IPS-15b (cell line): ENCODE data around the gene SRCIN1.

ENCODE experiments used
- H3K27me3 ChIP-seq: one replicate; pipeline ENCODE4 v1.6.1; 2013; ENCODE audit warnings: low read length; ENCODE audit not compliant: control insufficient read depth, insufficient read depth
- H3K36me3 ChIP-seq: one replicate; pipeline ENCODE4 v1.6.1; 2013; ENCODE audit warnings: low read length; ENCODE audit not compliant: control insufficient read depth, insufficient read depth
- H3K4me1 ChIP-seq: one replicate; pipeline ENCODE4 v1.6.1; 2013; ENCODE audit warnings: mild to moderate bottlenecking, low read length; ENCODE audit not compliant: control insufficient read depth, insufficient read depth
- H3K4me3 ChIP-seq: one replicate; pipeline ENCODE4 v1.5.1; 2013; ENCODE audit warnings: low read depth, low read length
- H3K9ac ChIP-seq: one replicate; pipeline ENCODE4 v1.6.1; 2013; ENCODE audit warnings: low read depth, mild to moderate bottlenecking, low read length
- H3K9me3 ChIP-seq: one replicate; pipeline ENCODE4 v1.6.1; 2013; ENCODE audit warnings: mild to moderate bottlenecking, low read length; ENCODE audit not compliant: control insufficient read depth, insufficient read depth

SRCIN1 gene

DNA sequence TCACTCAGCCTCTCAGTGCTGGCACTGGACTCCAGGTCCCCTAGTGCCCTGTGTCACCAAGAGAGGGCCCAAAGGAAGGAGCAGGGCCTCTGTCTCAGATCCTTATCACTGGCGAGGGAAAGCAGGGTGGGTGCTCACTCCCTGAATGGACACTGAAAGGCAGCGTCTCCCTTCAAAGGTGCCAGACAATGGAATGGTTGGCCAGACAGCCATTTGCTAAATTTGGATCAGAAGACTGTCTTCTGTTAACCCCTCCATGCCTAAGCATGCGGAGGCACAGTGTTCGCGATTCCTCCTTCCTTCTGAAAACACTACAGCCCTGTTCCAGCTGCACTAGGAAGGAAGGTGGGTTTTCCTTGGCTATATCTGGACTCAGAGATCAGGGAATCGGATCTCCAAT lies 48.4 kb downstream of the SRCIN1 start:
- peaks cover 14% of the 10 kb centered on the region for H3K4me1 ChIP-seq
- no peak overlapping the region for H3K9ac ChIP-seq
- H3K27me3 ChIP-seq: peaks cover 57% of the 10 kb centered on the region
- peak overlapping the region; percentile 85 for H3K4me3 ChIP-seq
- H3K36me3 ChIP-seq: no peaks in the 10 kb centered on the region
- H3K9me3 ChIP-seq: no peaks in the 10 kb centered on the region

DNA sequence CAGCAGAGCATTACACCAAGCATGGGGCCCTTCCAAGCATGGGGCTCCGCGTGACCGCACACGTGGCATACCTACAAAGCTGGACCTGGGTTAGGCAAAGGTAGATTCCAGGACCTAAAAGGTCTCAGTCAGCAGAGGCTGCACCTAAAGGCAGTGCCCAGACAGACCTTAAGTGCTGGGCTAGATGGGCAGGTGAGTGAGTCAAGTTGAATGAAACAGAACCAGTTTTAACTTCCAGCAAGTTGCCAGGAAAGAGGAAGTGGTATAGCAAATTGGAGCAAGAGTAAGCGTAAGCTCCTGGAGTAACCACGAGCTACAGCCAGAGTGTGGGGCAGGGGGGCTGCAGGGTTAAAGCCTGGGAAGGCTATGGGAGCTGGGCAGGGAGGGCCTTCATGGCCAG lies 49.5 kb downstream of the SRCIN1 start:
- Histone ChIP-seq H3K9ac (no peak overlapping the region), H3K9me3 (no peaks in the 10 kb centered on the region), H3K27me3 (peaks cover 45% of the 10 kb centered on the region), H3K4me1 (peaks cover 14% of the 10 kb centered on the region), H3K36me3 (no peaks in the 10 kb centered on the region), H3K4me3 (no peak overlapping the region)

DNA sequence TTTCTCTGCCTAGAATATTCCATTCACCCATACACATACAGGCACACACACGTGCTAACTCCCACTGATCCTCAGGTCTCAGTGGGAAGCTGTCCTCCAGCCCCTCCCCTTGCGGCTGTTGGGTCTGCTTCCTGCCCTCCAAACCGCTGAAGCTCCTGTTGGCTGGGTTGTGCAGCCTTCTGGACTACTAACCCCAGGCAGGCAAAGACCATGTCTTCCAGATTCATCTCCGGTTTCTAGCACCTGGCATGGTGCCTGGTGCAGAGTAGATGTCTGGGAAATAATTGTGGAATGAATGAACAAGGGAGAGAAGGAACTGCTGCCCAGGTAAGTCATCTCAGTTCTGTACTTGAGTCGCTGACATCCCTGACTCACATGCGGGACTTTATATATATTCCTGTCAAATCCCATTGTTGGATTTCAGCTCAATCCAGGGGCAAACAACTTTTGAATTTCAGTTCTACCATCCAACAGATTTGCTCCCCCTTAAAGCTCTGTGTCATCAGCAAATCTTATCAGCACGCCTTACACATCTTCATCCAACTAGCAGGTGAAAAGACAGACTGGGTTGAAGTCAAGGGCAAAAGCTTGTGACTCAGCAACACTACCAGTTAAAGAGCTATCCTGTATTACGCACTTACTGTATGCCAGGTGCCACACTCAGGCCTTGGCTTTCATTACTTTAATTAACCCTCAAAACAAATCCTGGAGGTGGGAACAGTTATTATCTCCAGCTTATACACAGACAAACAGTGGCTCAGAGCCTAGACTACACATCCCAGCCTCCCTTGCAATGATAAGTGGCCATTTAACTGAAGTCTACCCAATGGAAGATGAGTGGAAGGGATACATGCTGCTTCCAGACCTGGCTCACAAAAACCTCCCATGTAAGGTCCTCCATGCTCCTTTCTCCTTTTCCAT lies 51.1 kb downstream of the SRCIN1 start:
- Histone ChIP-seq H3K4me1 (peaks cover 5% of the 10 kb centered on the region), H3K4me3 (no peak overlapping the region), H3K9ac (no peak overlapping the region), H3K27me3 (peaks cover 30% of the 10 kb centered on the region), H3K9me3 (no peaks in the 10 kb centered on the region), H3K36me3 (no peaks in the 10 kb centered on the region)

DNA sequence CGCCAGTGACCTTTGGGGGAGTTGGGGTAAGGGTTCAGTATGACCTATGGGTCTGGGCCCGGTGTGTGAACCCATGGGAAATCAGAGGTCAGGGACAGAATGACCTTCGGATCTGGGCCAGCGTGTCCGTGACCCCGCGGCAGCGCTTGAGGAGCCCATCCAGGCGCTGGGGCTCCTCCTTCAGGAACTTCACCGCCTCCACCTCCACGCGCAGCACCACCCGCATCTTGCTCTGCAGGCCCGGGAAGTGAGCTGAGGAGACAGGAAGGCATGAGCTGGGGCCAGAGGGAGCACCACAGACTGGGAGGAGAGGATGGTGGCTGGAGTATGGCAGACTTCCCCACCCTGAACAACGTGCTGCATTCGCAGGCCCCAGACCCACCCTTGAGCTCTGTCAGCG lies 53.4 kb downstream of the SRCIN1 start:
- peaks cover 14% of the 10 kb centered on the region for H3K27me3 ChIP-seq
- H3K9ac ChIP-seq: no peak overlapping the region
- no peak overlapping the region for H3K4me3 ChIP-seq
- H3K9me3 ChIP-seq: no peaks in the 10 kb centered on the region
- no peaks in the 10 kb centered on the region for H3K36me3 ChIP-seq
- H3K4me1 ChIP-seq: no peaks in the 10 kb centered on the region

DNA sequence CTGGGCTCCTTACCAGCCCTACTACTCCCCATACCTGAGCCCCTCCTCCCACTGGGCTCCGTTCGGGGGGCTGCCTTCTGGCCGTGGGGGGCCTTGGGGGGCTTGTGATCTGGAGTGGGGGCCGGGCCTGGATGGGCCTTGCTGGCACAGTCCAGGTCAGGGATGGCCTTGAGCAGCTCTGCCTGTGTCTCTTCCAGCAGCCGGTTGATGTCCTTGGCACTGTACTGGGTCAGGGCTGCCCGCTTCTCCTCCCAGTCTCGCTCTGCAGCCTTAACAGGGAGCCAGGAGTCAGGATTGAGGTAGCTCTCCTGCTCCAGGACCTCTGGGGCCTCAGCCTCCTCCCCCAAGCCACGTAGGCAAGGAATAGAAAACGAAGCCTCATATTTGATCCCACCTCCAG lies 54.6 kb downstream of the SRCIN1 start:
- no peaks in the 10 kb centered on the region for H3K4me1 ChIP-seq

DNA sequence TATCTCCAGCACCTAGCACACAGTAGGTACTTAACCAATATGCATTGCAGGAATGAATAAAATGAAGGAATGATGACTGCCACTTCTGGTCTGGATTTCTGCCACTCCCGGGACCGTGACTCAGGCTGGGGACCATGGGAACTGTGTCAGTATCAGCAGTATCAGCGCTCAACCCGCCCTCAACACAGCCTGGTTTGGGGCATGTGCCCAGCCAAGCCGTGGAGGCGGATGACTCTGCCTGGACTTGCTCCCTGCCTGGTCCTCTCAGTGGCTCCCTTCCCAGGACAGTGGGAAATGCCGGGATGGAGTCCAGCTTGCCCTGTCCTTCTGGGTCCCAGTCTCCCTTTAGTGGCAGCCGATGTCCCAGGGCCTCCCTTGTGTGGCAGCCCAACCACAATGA lies 55.1 kb downstream of the SRCIN1 start:
- no peak overlapping the region for H3K9ac ChIP-seq
- no peaks in the 10 kb centered on the region for H3K36me3 ChIP-seq
- H3K9me3 ChIP-seq: no peaks in the 10 kb centered on the region
- no peak overlapping the region for H3K4me3 ChIP-seq
- no peaks in the 10 kb centered on the region for H3K4me1 ChIP-seq
- peaks cover 3% of the 10 kb centered on the region for H3K27me3 ChIP-seq

More for the DNA sequence above, 54.6 kb downstream of the SRCIN1 start:
- no peaks in the 10 kb centered on the region for H3K9me3 ChIP-seq
- peaks cover 3% of the 10 kb centered on the region for H3K27me3 ChIP-seq
- no peaks in the 10 kb centered on the region for H3K36me3 ChIP-seq
- H3K4me3 ChIP-seq: no peak overlapping the region
- no peak overlapping the region for H3K9ac ChIP-seq

DNA sequence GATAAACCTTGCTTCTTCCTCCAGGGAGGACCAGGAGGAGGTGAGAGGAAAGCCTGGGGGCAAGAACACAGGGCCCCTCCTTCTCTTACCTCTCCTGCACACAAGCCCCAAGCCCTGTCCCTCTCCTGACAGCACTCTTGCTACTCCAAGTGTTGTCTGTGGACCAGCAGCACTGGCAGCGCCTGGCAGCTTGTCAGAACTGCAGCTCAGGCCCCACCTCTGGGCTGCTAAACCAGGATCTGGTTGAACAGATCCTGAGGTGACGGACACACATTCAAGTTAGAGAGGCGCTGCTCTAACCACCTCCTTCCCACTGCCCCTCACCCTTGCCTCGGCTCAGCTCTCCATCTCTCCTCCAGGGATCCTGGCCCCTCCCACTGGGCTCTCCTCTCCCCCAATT lies 56.5 kb downstream of the SRCIN1 start:
- Histone ChIP-seq H3K9me3 (no peaks in the 10 kb centered on the region), H3K36me3 (no peaks in the 10 kb centered on the region), H3K4me1 (no peaks in the 10 kb centered on the region), H3K27me3 (no peaks in the 10 kb centered on the region), H3K9ac (no peak overlapping the region), H3K4me3 (no peak overlapping the region)

DNA sequence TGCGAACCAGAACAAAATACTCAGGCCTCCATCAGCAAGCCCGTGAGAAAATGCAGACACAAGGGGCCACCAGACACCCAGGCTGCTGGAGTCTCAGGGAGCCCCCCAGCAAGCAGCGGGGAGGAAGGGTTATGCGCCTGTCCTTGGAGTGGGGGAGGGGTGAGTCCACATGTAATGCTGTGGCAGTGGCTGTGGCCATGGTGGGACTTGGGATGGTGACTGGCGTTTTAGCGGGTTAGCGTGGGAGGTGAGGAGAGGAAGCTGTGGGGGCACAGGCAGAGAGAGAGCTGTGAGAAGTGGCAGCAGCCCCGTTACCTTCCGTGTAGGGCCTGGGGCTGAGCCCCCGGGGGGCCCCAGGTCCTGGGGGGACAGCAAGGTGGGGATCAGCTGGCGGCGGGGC lies 58.3 kb downstream of the SRCIN1 start:
- Histone ChIP-seq H3K9ac (no peak overlapping the region), H3K27me3 (no peaks in the 10 kb centered on the region), H3K36me3 (no peaks in the 10 kb centered on the region), H3K4me3 (no peak overlapping the region), H3K9me3 (no peaks in the 10 kb centered on the region), H3K4me1 (no peaks in the 10 kb centered on the region)

DNA sequence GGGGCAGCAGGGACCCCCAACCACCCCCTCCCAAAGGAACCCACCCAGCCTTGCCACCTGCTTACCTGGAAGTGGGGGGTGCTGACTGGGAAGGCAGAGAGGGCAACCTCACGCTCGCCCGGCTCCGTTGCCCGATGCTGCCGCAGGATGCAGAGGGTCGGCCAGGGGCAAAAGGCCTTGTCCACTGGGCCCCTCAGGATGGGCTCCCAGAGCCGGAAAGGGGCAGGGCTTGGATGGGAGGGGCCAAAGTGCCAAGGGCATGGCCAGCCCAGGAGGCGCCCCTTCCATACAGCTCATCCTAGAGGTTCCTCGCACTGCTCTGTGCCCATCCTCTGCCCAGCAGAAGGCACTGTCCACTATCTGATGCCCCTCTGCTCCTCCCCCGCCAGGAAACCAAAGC lies 59.4 kb downstream of the SRCIN1 start:
- no peaks in the 10 kb centered on the region for H3K4me1 ChIP-seq
- H3K9ac ChIP-seq: no peak overlapping the region
- H3K9me3 ChIP-seq: no peaks in the 10 kb centered on the region
- H3K36me3 ChIP-seq: no peaks in the 10 kb centered on the region
- H3K27me3 ChIP-seq: no peaks in the 10 kb centered on the region
- no peak overlapping the region for H3K4me3 ChIP-seq

DNA sequence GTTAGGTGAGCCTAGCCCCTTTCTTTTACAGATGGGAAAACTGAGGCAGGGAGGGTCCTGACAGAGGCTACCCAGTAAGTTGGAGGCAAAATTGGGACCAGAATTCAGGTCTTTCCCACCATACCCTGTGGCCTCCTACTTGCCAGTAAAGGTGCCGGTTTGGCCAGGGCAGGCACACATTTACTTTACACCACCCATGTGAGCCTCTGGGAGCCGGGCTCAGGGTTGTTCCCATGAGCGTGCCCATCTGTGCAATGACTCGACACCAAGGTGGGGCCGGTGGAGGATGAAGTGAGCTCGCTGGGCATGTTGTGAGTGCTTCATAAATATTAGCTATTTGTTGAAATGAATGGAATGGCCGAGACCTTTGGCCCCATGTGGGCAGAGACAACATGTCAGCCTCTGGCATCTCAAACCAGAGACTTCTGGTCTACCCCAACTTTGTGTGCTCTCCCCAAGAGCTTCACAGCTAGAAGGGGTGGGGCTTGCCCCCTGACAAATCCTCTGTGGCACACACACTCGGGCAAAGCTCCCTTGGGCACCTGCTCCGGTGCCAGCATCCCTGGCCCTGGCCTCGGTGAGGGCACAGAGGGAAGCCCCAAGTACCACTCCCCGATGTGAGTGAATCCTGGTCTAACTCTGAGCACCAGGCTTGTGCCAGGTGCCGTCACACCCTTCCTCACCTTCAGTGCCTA lies 60.1 kb downstream of the SRCIN1 start:
- H3K4me3 ChIP-seq: no peak overlapping the region
- no peak overlapping the region for H3K9ac ChIP-seq
- no peaks in the 10 kb centered on the region for H3K27me3 ChIP-seq
- no peaks in the 10 kb centered on the region for H3K4me1 ChIP-seq
- H3K9me3 ChIP-seq: no peaks in the 10 kb centered on the region
- no peaks in the 10 kb centered on the region for H3K36me3 ChIP-seq

DNA sequence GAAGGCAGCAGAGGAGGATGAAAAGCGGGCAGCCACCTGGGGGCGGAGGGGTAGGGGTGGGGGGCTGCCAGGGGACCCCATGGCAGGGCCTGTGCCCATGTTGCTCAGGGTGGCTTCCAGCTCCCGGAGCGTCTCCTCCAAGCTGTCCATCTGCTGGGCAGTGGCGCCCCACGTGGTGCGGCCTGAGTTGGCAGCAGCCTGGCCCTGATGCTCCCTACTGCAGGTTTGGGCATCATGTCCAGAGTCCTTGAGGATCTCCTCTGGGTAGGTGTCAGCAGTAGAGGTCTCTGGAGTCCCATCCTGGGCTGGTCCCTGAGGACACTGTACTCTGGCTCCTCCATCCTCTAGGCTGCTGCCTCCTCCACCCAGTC lies 60.9 kb downstream of the SRCIN1 start:
- H3K9me3 ChIP-seq: no peaks in the 10 kb centered on the region
- no peak overlapping the region for H3K4me3 ChIP-seq
- H3K36me3 ChIP-seq: no peaks in the 10 kb centered on the region
- H3K27me3 ChIP-seq: no peaks in the 10 kb centered on the region
- H3K9ac ChIP-seq: no peak overlapping the region
- peaks cover 2% of the 10 kb centered on the region for H3K4me1 ChIP-seq
